Liver (tissue), 9 donors: ENCODE results near the gene MFAP3. TPM values are rescaled to one million over a fixed set of nuclear protein-coding genes. Genes with fewer than 3 reads are reported as not detected.

Experiments used
- DNase-seq: peaks from one replicate; pipeline ENCODE4 v3.0.0-alpha.2; 2017; ENCODE audit warnings: low spot score
- H3K27ac ChIP-seq, 2 donors: one replicate each; pipeline ENCODE4 v1.7.0; 2013; ENCODE audit warnings: inconsistent platforms in 2 of 2, low read length in 2 of 2, control low read depth in 1 of 2, low read depth in 1 of 2, mild to moderate bottlenecking in 1 of 2
- H3K27me3 ChIP-seq, 4 donors: one replicate each; pipeline versions ENCODE4 v1.6.1 to v1.7.0; 2013; ENCODE audit warnings: low read length in 3 of 4, inconsistent platforms in 1 of 4, mild to moderate bottlenecking in 1 of 4, moderate library complexity in 1 of 4; ENCODE audit not compliant: control insufficient read depth in 4 of 4, insufficient read depth in 4 of 4
- H3K36me3 ChIP-seq, 4 donors: one replicate each; pipeline versions ENCODE4 v1.6.1 to v1.7.0; 2013; ENCODE audit warnings: low read length in 3 of 4, mild to moderate bottlenecking in 3 of 4, low read depth in 1 of 4, moderate library complexity in 1 of 4; ENCODE audit not compliant: control insufficient read depth in 4 of 4, insufficient read depth in 3 of 4
- H3K4me1 ChIP-seq, 4 donors: one replicate each; pipeline versions ENCODE4 v1.6.1 to v1.7.0; 2013; ENCODE audit warnings: low read length in 3 of 4, mild to moderate bottlenecking in 3 of 4, moderate library complexity in 1 of 4; ENCODE audit not compliant: control insufficient read depth in 4 of 4, insufficient read depth in 4 of 4
- H3K4me3 ChIP-seq, 3 donors: one replicate each; pipeline versions ENCODE4 v1.6.1 to v1.7.0; 2013; ENCODE audit warnings: low read length in 3 of 3, control low read depth in 1 of 3, low read depth in 1 of 3, mild to moderate bottlenecking in 1 of 3
- H3K9ac ChIP-seq, 2 donors: one replicate each; pipeline ENCODE4 v1.7.0; 2013; ENCODE audit warnings: low read length in 2 of 2, mild to moderate bottlenecking in 2 of 2, moderate library complexity in 2 of 2, control low read depth in 1 of 2, low read depth in 1 of 2
- H3K9me3 ChIP-seq, 4 donors: one replicate each; pipeline versions ENCODE4 v1.6.1 to v1.7.0; 2013; ENCODE audit warnings: low read length in 3 of 4; ENCODE audit not compliant: control insufficient read depth in 4 of 4
- CTCF ChIP-seq: fragments of 150-350 bp; IDR thresholded peaks from 2 replicates; pipeline ENCODE4 v1.5.1; 2017; ENCODE audit warnings: improper control_type of control experiment, low read depth, low read length; ENCODE audit not compliant: missing input control
- EGR1 ChIP-seq, 2 donors: IDR thresholded peaks; 2 replicates each; pipeline ENCODE4 v1.6.1; 2016 to 2018; ENCODE audit warnings: antibody characterized with exemption in 2 of 2, low read depth in 2 of 2
- FOXA1 ChIP-seq: IDR thresholded peaks from 2 replicates; pipeline ENCODE4 v1.6.1; 2016; ENCODE audit warnings: antibody characterized with exemption
- GABPA ChIP-seq, 2 donors: IDR thresholded peaks in 1 of 2; conservative IDR thresholded peaks in 1 of 2; 2 replicates each; pipeline ENCODE4 v1.6.1; 2016; ENCODE audit warnings: antibody characterized with exemption in 2 of 2, mild to moderate bottlenecking in 1 of 2, moderate library complexity in 1 of 2
- HNF4A ChIP-seq, 2 donors: conservative IDR thresholded peaks; 2 replicates each; pipeline ENCODE4 v1.6.1; 2016; ENCODE audit warnings: antibody characterized with exemption in 2 of 2, mild to moderate bottlenecking in 2 of 2
- JUND ChIP-seq, 2 donors: IDR thresholded peaks; 2 replicates each; pipeline ENCODE4 v1.6.1; 2016; ENCODE audit warnings: antibody characterized with exemption in 2 of 2
- MAX ChIP-seq: IDR thresholded peaks from 2 replicates; pipeline ENCODE4 v1.6.1; 2016; ENCODE audit warnings: antibody characterized with exemption
- NR2F2 ChIP-seq: IDR thresholded peaks from 2 replicates; pipeline ENCODE4 v1.6.1; 2016; ENCODE audit warnings: antibody characterized with exemption
- RAD21 ChIP-seq, 2 donors: IDR thresholded peaks; 2 replicates each; pipeline ENCODE4 v1.6.1; 2016; ENCODE audit warnings: antibody characterized with exemption in 2 of 2, mild to moderate bottlenecking in 2 of 2
- RXRA ChIP-seq, 2 donors: IDR thresholded peaks; 2 replicates each; pipeline ENCODE4 v1.6.1; 2017 to 2018; ENCODE audit warnings: antibody characterized with exemption in 2 of 2, mild to moderate bottlenecking in 1 of 2
- SP1 ChIP-seq: IDR thresholded peaks from 2 replicates; pipeline ENCODE4 v1.6.1; 2018; ENCODE audit warnings: antibody characterized with exemption, mild to moderate bottlenecking
- TAF1 ChIP-seq: conservative IDR thresholded peaks from 2 replicates; pipeline ENCODE4 v1.6.1; 2016; ENCODE audit warnings: antibody characterized with exemption, mild to moderate bottlenecking
- YY1 ChIP-seq: IDR thresholded peaks from 2 replicates; pipeline ENCODE4 v1.6.1; 2016; ENCODE audit warnings: antibody characterized with exemption, mild to moderate bottlenecking
- ZBTB33 ChIP-seq: IDR thresholded peaks from 2 replicates; pipeline ENCODE4 v1.6.1; 2016; ENCODE audit warnings: antibody characterized with exemption
- WGBS: extraction: QIAGEN DNeasy Blood & Tissue Kit; methylation state at CpG from one replicate; pipeline ENCODE4 v1.1.7; 2013; 5-methylcytosine and 5-hydroxymethylcytosine counted together
- polyA plus RNA-seq, 2 donors: library from polyadenylated mRNA; stranded (reverse) in 1 of 2; unstranded in 1 of 2; fragments of 200-250 nt in 1 of 2; fragments of >200 nt in 1 of 2; fragmentation: Nextera tagmentation in 1 of 2; extraction: Ambion mirVana in 1 of 2; gene quantifications; one replicate each; pipeline versions ENCODE4 v1.2.1 to v1.2.3, GENCODE V29; 2013 to 2015
- total RNA-seq, 2 donors: library from RNA; depleted of rRNA; stranded (reverse); fragments of >200 nt; gene quantifications; one replicate each; pipeline ENCODE4 v1.2.3, GENCODE V29; 2014
- donor health status: healthy.
- donor health status: healthy.
- donor health status: healthy.
- donor health status: healthy.
- donor health status: healthy.

The MFAP3 gene
- total and polyA plus RNA-seq, 4 donors, result 2.7 to 42.8 (median 23.6) TPM

GRCh38 chr5:154101184-154101583, 62.4 kb downstream of the MFAP3 start:
- no peak for TF ChIP-seq NR2F2
- TF ChIP-seq MAX, result no peak
- Histone ChIP-seq H3K27me3 (no peaks in the 10 kb centered on the region), H3K9ac (no peak overlapping the region), H3K4me3 (no peak overlapping the region), H3K36me3 (no peaks in the 10 kb centered on the region), H3K4me1 (no peaks in the 10 kb centered on the region), H3K27ac (no peak overlapping the region), H3K9me3 (no peaks in the 10 kb centered on the region)
- 87% methylated on average over 1 of the region's 1 CpG for WGBS
- no peak for DNase-seq

GRCh38 chr5:154103233-154103632, 64.5 kb downstream of the MFAP3 start:
- Histone ChIP-seq H3K4me1 (no peaks in the 10 kb centered on the region), H3K4me3 (no peak overlapping the region), H3K9me3 (no peaks in the 10 kb centered on the region), H3K36me3 (no peaks in the 10 kb centered on the region), H3K27me3 (no peaks in the 10 kb centered on the region), H3K27ac (no peak overlapping the region), H3K9ac (no peak overlapping the region)
- no peak for DNase-seq
- TF ChIP-seq JUND (IDR thresholded peaks at IDR 0.05), result no peak
- no peak for TF ChIP-seq GABPA (IDR thresholded peaks at IDR 0.05 in 1 of 2, conservative IDR thresholded peaks at IDR 0.05 in 1 of 2)
- TF ChIP-seq HNF4A (conservative IDR thresholded peaks at IDR 0.05), result no peak
- TF ChIP-seq SP1, result no peak
- TF ChIP-seq RAD21 (IDR thresholded peaks at IDR 0.05), result no peak
- TF ChIP-seq CTCF, result no peak
- no peak for TF ChIP-seq TAF1
- TF ChIP-seq RXRA (IDR thresholded peaks at IDR 0.05), result no peak
- no peak for TF ChIP-seq ZBTB33
- TF ChIP-seq YY1, result no peak
- no peak for TF ChIP-seq FOXA1
- no peak for TF ChIP-seq EGR1 (IDR thresholded peaks at IDR 0.05; ENCODE audit: low read depth in 2 of 2)
- WGBS, result 70% methylated on average over 4 of the region's 4 CpGs

Other genes with a start within 250 kb of the MFAP3 start
- gene FAM114A2, start 57 bp upstream of the MFAP3 start, total RNA-seq, result 10 to 100 TPM; 12.7 to 18.3 TPM
- gene FAM114A2, start 57 bp upstream of the MFAP3 start, polyA plus RNA-seq, result 10 to 100 TPM in 1 of 2 donors, 1 to 10 TPM in 1; 5.4 to 10.4 TPM
- gene GALNT10, start 151.8 kb downstream of the MFAP3 start, total RNA-seq, result 10 to 100 TPM in 1 of 2 donors, 1 to 10 TPM in 1; 6.5 to 17.8 TPM
- 1 to 10 TPM; 1.1 to 4.1 TPM for gene GALNT10, start 151.8 kb downstream of the MFAP3 start, polyA plus RNA-seq